Endothelial cell (in vitro differentiated cells): ENCODE measurements around the gene CFAP46. TPM values are rescaled to one million over a fixed set of nuclear protein-coding genes. Genes with fewer than 3 reads are reported as not detected.
"Not testable (repeated sequence)": the region's sequence is repeated elsewhere in the genome, so short reads cannot be mapped to it uniquely, and the experiment has no call there.

Experiments used
- DNase-seq: peaks from one replicate; pipeline ENCODE4 v3.0.0; 2021; ENCODE audit warnings: low spot score
- H3K27ac Mint-ChIP-seq: one replicate; pipeline ENCODE4 v1.8.0; 2021; ENCODE audit warnings: mixed read lengths, inconsistent platforms; ENCODE audit not compliant: unreplicated experiment
- H3K27me3 Mint-ChIP-seq: one replicate; pipeline ENCODE4 v1.8.0; 2021; ENCODE audit warnings: mild to moderate bottlenecking, moderate library complexity, mixed read lengths, inconsistent platforms; ENCODE audit not compliant: unreplicated experiment
- H3K36me3 Mint-ChIP-seq: one replicate; pipeline ENCODE4 v1.8.0; 2021; ENCODE audit warnings: mild to moderate bottlenecking, low read depth, mixed read lengths, inconsistent platforms; ENCODE audit not compliant: unreplicated experiment
- H3K4me1 Mint-ChIP-seq: one replicate; pipeline ENCODE4 v1.8.0; 2021; ENCODE audit warnings: mild to moderate bottlenecking, mixed read lengths, inconsistent platforms; ENCODE audit not compliant: unreplicated experiment
- H3K4me3 Mint-ChIP-seq: one replicate; pipeline ENCODE4 v1.8.0; 2021; ENCODE audit warnings: mild to moderate bottlenecking, mixed read lengths, inconsistent platforms; ENCODE audit not compliant: unreplicated experiment
- H3K9me3 Mint-ChIP-seq: one replicate; pipeline ENCODE4 v1.8.0; 2021; ENCODE audit warnings: mixed read lengths, inconsistent platforms; ENCODE audit not compliant: unreplicated experiment
- CTCF ChIP-seq: fragments of 200-600 bp; sonication (generic); IDR thresholded peaks from one replicate; pipeline ENCODE4 v1.5.0; 2021; ENCODE audit warnings: antibody characterized with exemption; ENCODE audit not compliant: unreplicated experiment
- total RNA-seq: library from RNA; stranded (reverse); fragmentation: NEBNext Ultra II Directional; extraction: Animal tissue kit (Norgen Biotek cat#: 25700); gene quantifications from one replicate; pipeline ENCODE4 v1.2.1, GENCODE V29; 2021; ENCODE audit not compliant: unreplicated experiment

The CFAP46 gene
- total RNA-seq, 1 donor from 2014 or later, result 0.95 TPM

- peaks cover 4% of the 10 kb centered on the region for H3K9me3 Mint-ChIP-seq
- no peak for DNase-seq
Measured at GRCh38 chr10:132960071-132960472, 17.7 kb upstream of the CFAP46 start.

GRCh38 chr10:132959559-132959961 is 17.2 kb upstream of the CFAP46 start:
- Mint-ChIP-seq H3K4me3 (no peak overlapping the region), H3K27me3 (peaks cover 7% of the 10 kb centered on the region), H3K36me3 (no peaks in the 10 kb centered on the region), H3K4me1 (no peaks in the 10 kb centered on the region), H3K27ac (no peak overlapping the region), H3K9me3 (peaks cover 4% of the 10 kb centered on the region)
- no peak for TF ChIP-seq CTCF
- no peak for DNase-seq

More at GRCh38 chr10:132960071-132960472, 17.7 kb upstream of the CFAP46 start:
- Mint-ChIP-seq H3K27ac (no peak overlapping the region), H3K4me1 (no peaks in the 10 kb centered on the region), H3K4me3 (no peak overlapping the region), H3K36me3 (no peaks in the 10 kb centered on the region), H3K27me3 (peaks cover 7% of the 10 kb centered on the region)
- TF ChIP-seq CTCF, result no peak

- Mint-ChIP-seq H3K27me3 (peaks cover 6% of the 10 kb centered on the region), H3K9me3 (peaks cover 4% of the 10 kb centered on the region), H3K27ac (no peak overlapping the region), H3K36me3 (no peaks in the 10 kb centered on the region), H3K4me1 (no peaks in the 10 kb centered on the region), H3K4me3 (no peak overlapping the region)
- no peak for DNase-seq
- no peak for TF ChIP-seq CTCF
Measured at GRCh38 chr10:132958883-132959558, 16.7 kb upstream of the CFAP46 start.

GRCh38 chr10:132957981-132958882 is 15.9 kb upstream of the CFAP46 start:
- DNase-seq, result no peak
- Mint-ChIP-seq H3K9me3 (peaks cover 4% of the 10 kb centered on the region), H3K36me3 (no peaks in the 10 kb centered on the region), H3K27me3 (peaks cover 6% of the 10 kb centered on the region), H3K27ac (no peak overlapping the region), H3K4me3 (no peak overlapping the region), H3K4me1 (no peaks in the 10 kb centered on the region)
- TF ChIP-seq CTCF, result no peak

GRCh38 chr10:132957131-132957530 is 14.8 kb upstream of the CFAP46 start:
- no peak for DNase-seq
- Mint-ChIP-seq H3K4me1 (no peaks in the 10 kb centered on the region), H3K36me3 (no peaks in the 10 kb centered on the region), H3K27me3 (peaks cover 4% of the 10 kb centered on the region), H3K9me3 (peaks cover 4% of the 10 kb centered on the region), H3K27ac (no peak overlapping the region), H3K4me3 (no peak overlapping the region)
- TF ChIP-seq CTCF, result no peak

GRCh38 chr10:132956259-132956658 is 13.9 kb upstream of the CFAP46 start:
- not testable (repeated sequence) for H3K27ac Mint-ChIP-seq, H3K4me1 Mint-ChIP-seq, H3K27me3 Mint-ChIP-seq, H3K4me3 Mint-ChIP-seq, DNase-seq, H3K9me3 Mint-ChIP-seq, H3K36me3 Mint-ChIP-seq
